ENCODE measurements around the gene IL12A.

Gene IL12A

GRCh38 chr3:159953325-159954085 is 35.1 kb upstream of the IL12A start:
- no peak for TF ChIP-seq REST (IDR thresholded peaks at IDR 0.05; ENCODE audit: insufficient replicate concordance, low read depth)
- peak; percentile 14; the same call in 1 of the 2 replicates for TF ChIP-seq SPI1 (IDR thresholded peaks at IDR 0.05; ENCODE audit: borderline replicate concordance, low read depth)
- peak in 1 of 2 experiments; percentile 26 for DNase-seq (ENCODE audit: low read depth in 1 of 2, low spot score in 1 of 2)
- Histone ChIP-seq H3K4me3 (replicated peaks; ENCODE audit: insufficient read depth, low read length) (no peak overlapping the region), H3K27me3 (ENCODE audit: insufficient read depth, poor library complexity, severe bottlenecking) (no peaks in the 10 kb centered on the region), H3K27ac (replicated peaks) (no peak overlapping the region)

GRCh38 chr3:159960188-159961148 is 28.2 kb upstream of the IL12A start:
- TF ChIP-seq REST (IDR thresholded peaks at IDR 0.05; ENCODE audit: insufficient replicate concordance, low read depth) (no peak), CTCF (IDR thresholded peaks at IDR 0.05; ENCODE audit: insufficient read depth, low read length) (no peak), POLR2AphosphoS5 (IDR thresholded peaks at IDR 0.05; ENCODE audit: low read depth) (no peak), SPI1 (IDR thresholded peaks at IDR 0.05; ENCODE audit: borderline replicate concordance, low read depth) (no peak), GABPA (IDR thresholded peaks at IDR 0.05; ENCODE audit: low read depth) (no peak)
- no peak for DNase-seq (ENCODE audit: low read depth in 1 of 2, low spot score in 1 of 2)
- Histone ChIP-seq H3K4me3 (replicated peaks; ENCODE audit: insufficient read depth, low read length) (no peak overlapping the region), H3K27ac (replicated peaks) (no peak overlapping the region), H3K27me3 (ENCODE audit: insufficient read depth, poor library complexity, severe bottlenecking) (no peaks in the 10 kb centered on the region)

GRCh38 chr3:159964166-159964973 is 24.3 kb upstream of the IL12A start:
- no peak overlapping the region for H3K27ac ChIP-seq (replicated peaks)
- H3K4me3 ChIP-seq (replicated peaks; ENCODE audit: insufficient read depth, low read length): no peak overlapping the region
- no peaks in the 10 kb centered on the region for H3K27me3 ChIP-seq (ENCODE audit: insufficient read depth, poor library complexity, severe bottlenecking)
- TF ChIP-seq CTCF (IDR thresholded peaks at IDR 0.05; ENCODE audit: insufficient read depth, low read length) (no peak), POLR2AphosphoS5 (IDR thresholded peaks at IDR 0.05; ENCODE audit: low read depth) (no peak), REST (IDR thresholded peaks at IDR 0.05; ENCODE audit: insufficient replicate concordance, low read depth) (no peak), SPI1 (IDR thresholded peaks at IDR 0.05; ENCODE audit: borderline replicate concordance, low read depth) (no peak), GABPA (IDR thresholded peaks at IDR 0.05; ENCODE audit: low read depth) (no peak)
- no peak for DNase-seq (ENCODE audit: low read depth in 1 of 2, low spot score in 1 of 2)
